DND-41 (cell line): Measurements from ENCODE around the gene TRAM2.

ENCODE experiments used
- EZH2 ChIP-seq: IDR thresholded peaks from 3 replicates; pipeline ENCODE4 v1.6.1; 2012; ENCODE audit warnings: borderline replicate concordance, low read depth, mild to moderate bottlenecking, moderate library complexity, low read length, inconsistent platforms; ENCODE audit not compliant: severe bottlenecking
- TF ChIP-seq, protein P1 (sequence below): IDR thresholded peaks from 2 replicates; pipeline ENCODE4 v1.5.1; 2012; ENCODE audit warnings: borderline replicate concordance, low read length, moderate library complexity, mild to moderate bottlenecking; ENCODE audit not compliant: poor library complexity, severe bottlenecking; ENCODE audit errors: extremely low read depth

DNA sequence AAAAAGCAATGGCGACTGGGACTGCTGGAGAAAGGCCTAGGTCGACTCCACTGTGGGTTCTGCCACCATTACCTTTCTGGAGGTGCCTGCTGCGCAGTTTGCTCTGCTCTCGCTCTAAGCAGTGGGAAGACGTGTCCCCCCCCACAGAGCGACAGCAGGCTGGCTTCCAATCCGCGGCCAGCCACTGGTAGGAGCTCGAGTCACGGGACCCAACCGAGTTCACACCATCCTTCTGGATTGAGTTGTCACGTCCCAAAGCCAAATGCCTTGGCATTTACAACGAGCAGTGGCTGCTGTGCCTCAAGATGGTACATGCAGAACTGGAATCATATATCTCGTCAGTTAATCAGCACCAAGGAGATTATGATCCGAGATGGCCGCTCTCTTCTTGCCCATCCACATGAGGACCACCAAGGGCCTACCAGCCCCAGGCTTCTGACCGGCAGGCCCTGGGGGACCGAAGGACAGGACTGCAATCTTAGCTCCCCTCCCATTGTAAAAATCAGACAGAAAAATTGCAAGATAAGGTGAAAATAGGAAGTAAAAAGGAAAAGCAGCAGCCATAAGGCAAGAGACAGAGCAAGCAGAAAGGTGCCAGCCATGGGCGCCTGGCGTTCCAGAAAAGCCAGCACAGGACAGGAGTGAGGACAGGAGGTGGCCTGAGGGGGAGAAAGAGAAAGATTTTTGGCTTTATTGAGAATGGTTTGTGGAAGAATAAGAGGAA lies 74.4 kb downstream of the TRAM2 start:
- TF ChIP-seq, protein P1, sequence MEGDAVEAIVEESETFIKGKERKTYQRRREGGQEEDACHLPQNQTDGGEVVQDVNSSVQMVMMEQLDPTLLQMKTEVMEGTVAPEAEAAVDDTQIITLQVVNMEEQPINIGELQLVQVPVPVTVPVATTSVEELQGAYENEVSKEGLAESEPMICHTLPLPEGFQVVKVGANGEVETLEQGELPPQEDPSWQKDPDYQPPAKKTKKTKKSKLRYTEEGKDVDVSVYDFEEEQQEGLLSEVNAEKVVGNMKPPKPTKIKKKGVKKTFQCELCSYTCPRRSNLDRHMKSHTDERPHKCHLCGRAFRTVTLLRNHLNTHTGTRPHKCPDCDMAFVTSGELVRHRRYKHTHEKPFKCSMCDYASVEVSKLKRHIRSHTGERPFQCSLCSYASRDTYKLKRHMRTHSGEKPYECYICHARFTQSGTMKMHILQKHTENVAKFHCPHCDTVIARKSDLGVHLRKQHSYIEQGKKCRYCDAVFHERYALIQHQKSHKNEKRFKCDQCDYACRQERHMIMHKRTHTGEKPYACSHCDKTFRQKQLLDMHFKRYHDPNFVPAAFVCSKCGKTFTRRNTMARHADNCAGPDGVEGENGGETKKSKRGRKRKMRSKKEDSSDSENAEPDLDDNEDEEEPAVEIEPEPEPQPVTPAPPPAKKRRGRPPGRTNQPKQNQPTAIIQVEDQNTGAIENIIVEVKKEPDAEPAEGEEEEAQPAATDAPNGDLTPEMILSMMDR: no peak
- no peak for TF ChIP-seq EZH2
